K562 (cell line): ENCODE data around the gene BCR. TPM values are rescaled to one million over a fixed set of nuclear protein-coding genes. Genes with fewer than 3 reads are reported as not detected.

Experiments used
- ATAC-seq: fragments of 200-7000 bp; cut with Tn5 transposase; 3 replicates; pipeline ENCODE4 v1.9.1; 2020; ENCODE audit warnings: moderate library complexity
- BruUV-seq: library from RNA; stranded (reverse); fragments of 400-500 nt; replicated peaks from 2 replicates; lab custom pipeline; 2021; lab: Mats Ljungman, UMichigan
- CTCF ChIA-PET: fragments of 300-600 bp; formaldehyde crosslinking; extraction: SDS; loops from one replicate; lab custom pipeline; 2021; ENCODE audit warnings: low intra/inter-chr PET ratio; lab: Yijun Ruan, JAX
- POLR2A ChIA-PET: fragments of 300-600, 350-650 bp; sonication (Branson Sonifier 250); formaldehyde crosslinking; extraction: SDS; loops from one replicate; lab custom pipeline; 2021; ENCODE audit warnings: antibody characterized with exemption, inconsistent platforms; lab: Yijun Ruan, JAX
- DNase-seq, 4 experiments: peaks; one replicate each; pipeline versions ENCODE4 v3.0.0 to v3.0.0-alpha.2; 2011 to 2018; ENCODE audit warnings: low spot score in 3 of 4, mixed read lengths in 3 of 4; ENCODE audit errors: extremely low read depth in 1 of 4
- FAIRE-seq: peaks from 2 replicates; lab custom pipeline; 2011; peaks lifted over from hg19 to GRCh38; lab: Jason Lieb, UNC
- H2AFZ ChIP-seq: 2 replicates; pipeline ENCODE4 v1.6.0; 2011; ENCODE audit warnings: low read depth, low read length, control low read depth, inconsistent platforms
- H3K27ac ChIP-seq: fragments of 200-600 bp; 3 replicates; pipeline ENCODE4 v1.8.0; 2011; ENCODE audit warnings: low read depth, mild to moderate bottlenecking, control low read depth, inconsistent platforms, low read length, moderate library complexity, mixed read lengths; ENCODE audit errors: extremely low read depth
- H3K27me3 ChIP-seq, 2 experiments: fragments of 300-600 bp in 1 of 2; 2 replicates in 1 of 2; 3 replicates in 1 of 2; pipeline versions ENCODE4 v1.6.0 to v1.8.0; 2011; ENCODE audit warnings: inconsistent platforms in 2 of 2, low read length in 2 of 2, mild to moderate bottlenecking in 1 of 2, mixed read lengths in 1 of 2, moderate library complexity in 1 of 2; ENCODE audit not compliant: control insufficient read depth in 2 of 2, insufficient read depth in 2 of 2
- H3K36me3 ChIP-seq: fragments of 300-600 bp; 3 replicates; pipeline ENCODE4 v1.8.0; 2011; ENCODE audit warnings: mild to moderate bottlenecking, low read length, inconsistent platforms; ENCODE audit not compliant: control insufficient read depth, insufficient read depth
- H3K4me1 ChIP-seq, 2 experiments: fragments of 200-600 bp in 1 of 2; replicated peaks in 1 of 2; 2 replicates in 1 of 2; 3 replicates in 1 of 2; pipeline versions ENCODE4 v1.5.1 to v1.8.0; 2011; ENCODE audit warnings: inconsistent platforms in 2 of 2, low read length in 2 of 2, mild to moderate bottlenecking in 1 of 2, mixed read lengths in 1 of 2, moderate library complexity in 1 of 2; ENCODE audit not compliant: control insufficient read depth in 2 of 2, insufficient read depth in 2 of 2
- H3K4me2 ChIP-seq: 2 replicates; pipeline ENCODE4 v1.6.1; 2011; ENCODE audit warnings: low read length, control low read depth, inconsistent platforms, mixed read lengths; ENCODE audit not compliant: insufficient read depth
- H3K4me3 ChIP-seq: fragments of 200-600 bp; sonication (generic), shearing (Covaris generic); 2 replicates; pipeline ENCODE4 v1.5.1; 2016; ENCODE audit warnings: control low read depth, inconsistent platforms
- H3K79me2 ChIP-seq: fragments of 200-600 bp; 3 replicates; pipeline ENCODE4 v1.8.0; 2011; ENCODE audit warnings: low read length, inconsistent platforms; ENCODE audit not compliant: control insufficient read depth, insufficient read depth
- H3K9ac ChIP-seq, 2 experiments: 2 replicates each; pipeline versions ENCODE4 v1.6.0 to v1.6.1; 2011; ENCODE audit warnings: low read depth in 2 of 2, low read length in 2 of 2, control low read depth in 1 of 2, inconsistent platforms in 1 of 2, mild to moderate bottlenecking in 1 of 2, mixed read lengths in 1 of 2; ENCODE audit not compliant: insufficient read depth in 1 of 2
- H3K9me1 ChIP-seq: one replicate; pipeline ENCODE4 v1.6.0; 2011; ENCODE audit warnings: inconsistent platforms, mild to moderate bottlenecking, low read length, moderate library complexity; ENCODE audit not compliant: control insufficient read depth, insufficient read depth
- H3K9me3 ChIP-seq: replicated peaks from 2 replicates; pipeline ENCODE4 v1.5.1; 2011; ENCODE audit warnings: low read depth, low read length, inconsistent platforms; ENCODE audit not compliant: control insufficient read depth, insufficient read depth
- H4K20me1 ChIP-seq: replicated peaks from 2 replicates; pipeline ENCODE4 v1.6.1; 2011; ENCODE audit warnings: low read length, inconsistent platforms, mixed read lengths; ENCODE audit not compliant: control insufficient read depth, insufficient read depth
- CBFA2T3 ChIP-seq: fragments of 450-650 bp; IDR thresholded peaks from 2 replicates; pipeline ENCODE4 v1.6.1; 2017
- CTCF ChIP-seq, 3 experiments: IDR thresholded peaks in 2 of 3; conservative IDR thresholded peaks in 1 of 3; 2 replicates each; pipeline ENCODE4 v1.5.1; 2011 to 2012; ENCODE audit warnings: low read length in 3 of 3, mild to moderate bottlenecking in 3 of 3, control low read depth in 2 of 3, improper control_type of control experiment in 1 of 3, inconsistent platforms in 1 of 3, low read depth in 1 of 3, mixed read lengths in 1 of 3, moderate library complexity in 1 of 3; ENCODE audit not compliant: insufficient read depth in 2 of 3
- EP400 ChIP-seq: fragments of 450-650 bp; IDR thresholded peaks from 2 replicates; pipeline ENCODE4 v1.6.1; 2017; ENCODE audit warnings: antibody characterized with exemption, mild to moderate bottlenecking, moderate library complexity
- ERF ChIP-seq: fragments of 450-650 bp; formaldehyde crosslinking; IDR thresholded peaks from 2 replicates; pipeline ENCODE4 v1.4.0; 2020; ENCODE audit warnings: mild to moderate bottlenecking, mixed read lengths
- HDAC6 ChIP-seq: IDR thresholded peaks from 2 replicates; pipeline ENCODE4 v1.6.1; 2012; ENCODE audit warnings: low read depth, mild to moderate bottlenecking, control low read depth, inconsistent platforms, low read length, moderate library complexity
- SNRNP70 ChIP-seq: fragments of 200-400 bp; formaldehyde crosslinking; optimal IDR thresholded peaks from 2 replicates; pipeline ENCODE3; 2017; ENCODE audit warnings: low read depth, low read length
- TEAD2 ChIP-seq: fragments of 450-650 bp; IDR thresholded peaks from 2 replicates; pipeline ENCODE4 v1.6.1; 2016; ENCODE audit warnings: missing genetic modification characterization, control low read depth, missing compliant biosample characterization
- ZBTB34 ChIP-seq: fragments of 250-450 bp; sonication (Bioruptor Pico); IDR thresholded peaks from 2 replicates; pipeline ENCODE4 v1.8.0; 2021; ENCODE audit warnings: mild to moderate bottlenecking, moderate library complexity
- ZNF23 ChIP-seq: fragments of 250-450 bp; sonication (Bioruptor Pico); IDR thresholded peaks from 2 replicates; pipeline ENCODE4 v1.4.0; 2020; ENCODE audit warnings: mild to moderate bottlenecking
- ZNF398 ChIP-seq: fragments of 250-450 bp; sonication (Bioruptor Pico); IDR thresholded peaks from 2 replicates; pipeline ENCODE4 v1.8.0; 2021; ENCODE audit warnings: moderate library complexity, mild to moderate bottlenecking, inconsistent platforms
- ZNF695 ChIP-seq: fragments of 450-650 bp; formaldehyde crosslinking; IDR thresholded peaks from 2 replicates; pipeline ENCODE4 v1.4.0; 2020; ENCODE audit warnings: mild to moderate bottlenecking, moderate library complexity
- WGBS: fragments of 100-300 bp; shearing (Covaris generic); methylation state at CpG from one replicate; pipeline ENCODE4 v1.1.6; 2016; ENCODE audit warnings: low coverage, mixed read lengths; ENCODE audit not compliant: insufficient coverage; ENCODE audit errors: missing lambda C conversion rate; 5-methylcytosine and 5-hydroxymethylcytosine counted together
- in situ Hi-C: fragments of 300-500 bp; cut with MboI; formaldehyde crosslinking; loops from 4 replicates; pipeline ENCODE4 v1.15.0; 2018; ENCODE audit warnings: inconsistent platforms, mixed read lengths
- intact Hi-C: fragments of 100-400 bp; cut with micrococcal nuclease; formaldehyde crosslinking; loops from 2 replicates; pipeline ENCODE4 v1.14.2; 2022
- polyA plus RNA-seq, 8 experiments: library from polyadenylated mRNA; depleted of rRNA in 4 of 8; stranded (reverse) in 5 of 8; unstranded in 3 of 8; fragments of >200 nt; fragmentation: Nextera tagmentation in 2 of 8; fragmentation: Illumina TruSeq in 1 of 8; extraction: Ambion mirVana in 2 of 8; extraction: Trizol in 1 of 8; gene quantifications; 2 replicates each; pipeline versions ENCODE4 v1.2.1 to v1.2.3, GENCODE V29; 2011 to 2014; ENCODE audit warnings: inconsistent platforms in 1 of 8, missing spikeins in 1 of 8
- total RNA-seq, 7 experiments: library from RNA; depleted of rRNA in 6 of 7; stranded (reverse); fragments of >200 nt in 6 of 7; fragmentation: Illumina TruSeq in 2 of 7; extraction: Trizol in 2 of 7; gene quantifications; 2 replicates each; pipeline versions ENCODE4 v1.2.1 to v1.2.3, GENCODE V29; 2011 to 2021; ENCODE audit warnings: low replicate concordance in 1 of 7

Gene BCR
- total and polyA plus RNA-seq, 9 of the 15 experiments (the other 6 are each of a cell fraction or from before 2014, with no cell fraction given): 0.41 to 150 (median 45.6) TPM

GRCh38 chr22:23233752-23234408 is 53.6 kb downstream of the BCR start:
- H3K79me2 ChIP-seq: peaks cover 92% of the 10 kb centered on the region
- H3K9me1 ChIP-seq: peaks cover 43% of the 10 kb centered on the region
- peaks cover 0 to 24% of the 10 kb centered on the region in 2 experiments; a peak in 3 of 5 replicates for H3K4me1 ChIP-seq
- H3K4me2 ChIP-seq: no peak overlapping the region
- ChIA-PET CTCF (no interaction called here), POLR2A (interaction anchor here (0.8 to 80.1 kb wide), 4 partner anchors 14 to 48 kb away, joined by 3 to 3476 read pairs (median 178); partner anchors contain the start of genes BCR and RAB36)
- FAIRE-seq (no peak), ATAC-seq (no peak), DNase-seq (peak in 3 of 4 experiments; percentile 56 to 64 (median 63))
- H3K9me3 ChIP-seq: peaks cover under 1% of the 10 kb centered on the region; the same call in 1 of the 2 replicates
- intact Hi-C loops: no loop called here
- peaks cover 13% of the 10 kb centered on the region; the same call in 1 of the 3 replicates for H3K36me3 ChIP-seq
- no peaks in the 10 kb centered on the region for H3K27me3 ChIP-seq
- peaks cover 66% of the 10 kb centered on the region for H4K20me1 ChIP-seq
- no peak overlapping the region for H3K27ac ChIP-seq
- in situ Hi-C loops: no loop called here
- H2AFZ ChIP-seq: no peak overlapping the region
- H3K4me3 ChIP-seq: no peak overlapping the region
- 76% methylated on average over 10 of the region's 10 CpGs for WGBS
- peak overlapping the region in 1 of 2 experiments; percentile 65; a peak in 1 of 4 replicates for H3K9ac ChIP-seq
- BruUV-seq: no TSS peak
- TF ChIP-seq CTCF (IDR thresholded peaks at IDR 0.05 in 2 of 3, conservative IDR thresholded peaks at IDR 0.05 in 1 of 3; ENCODE audit: insufficient read depth in 2 of 3, low read depth in 1 of 3, low read length in 3 of 3) (no peak), SNRNP70 (no peak), ZNF398 (CRISPR knock-in tag) (no peak), EP400 (no peak), TEAD2 (no peak), ZNF23 (CRISPR knock-in tag) (no peak), ZNF695 (CRISPR knock-in tag) (no peak), ERF (CRISPR knock-in tag) (no peak), ZBTB34 (CRISPR knock-in tag) (no peak), HDAC6 (no peak), CBFA2T3 (no peak)
